SU-DHL-6 (cell line): ENCODE measurements around the gene LYZL6.
"Not testable (repeated sequence)": the region's sequence is repeated elsewhere in the genome, so short reads cannot be mapped to it uniquely, and the experiment has no call there.

Source experiments
- H2AFZ ChIP-seq: fragments of 200-600 bp; sonication (generic); 2 replicates; pipeline ENCODE4 v1.6.1; 2014; ENCODE audit warnings: low read depth, mild to moderate bottlenecking, moderate library complexity, mixed read lengths, antibody characterized with exemption, low read length; ENCODE audit not compliant: severe bottlenecking
- H3F3A ChIP-seq: fragments of 200-600 bp; shearing (Covaris generic); 2 replicates; pipeline ENCODE4 v1.6.0; 2016; ENCODE audit warnings: antibody characterized with exemption, mild to moderate bottlenecking; ENCODE audit not compliant: insufficient read depth
- H3K27ac ChIP-seq: fragments of 200-600 bp; sonication (generic); 2 replicates; pipeline ENCODE4 v1.5.1; 2016; ENCODE audit warnings: low read depth, mild to moderate bottlenecking, low read length, moderate library complexity, mixed read lengths
- H3K27me3 ChIP-seq: fragments of 200-600 bp; sonication (generic), shearing (Covaris generic); 2 replicates; pipeline ENCODE4 v1.6.0; 2014; ENCODE audit warnings: mild to moderate bottlenecking, low read length
- H3K36me3 ChIP-seq: fragments of 200-600 bp; sonication (generic); 2 replicates; pipeline ENCODE4 v1.6.1; 2014; ENCODE audit warnings: mild to moderate bottlenecking, low read length, mixed read lengths
- H3K4me2 ChIP-seq: fragments of 300-600, 200-600 bp; shearing (Covaris generic), sonication (generic); 2 replicates; pipeline ENCODE4 v1.6.0; 2014; ENCODE audit warnings: low read length, low read depth, mild to moderate bottlenecking; ENCODE audit not compliant: poor library complexity, severe bottlenecking
- H3K4me3 ChIP-seq: fragments of 200-600 bp; sonication (generic); 2 replicates; pipeline ENCODE4 v1.5.1; 2014; ENCODE audit warnings: antibody characterized with exemption, low read length, mild to moderate bottlenecking, mixed read lengths; ENCODE audit not compliant: insufficient read depth, poor library complexity, severe bottlenecking
- H3K79me2 ChIP-seq: fragments of 200-600 bp; sonication (generic); 2 replicates; pipeline ENCODE4 v1.6.1; 2014; ENCODE audit warnings: mild to moderate bottlenecking, low read length, moderate library complexity; ENCODE audit not compliant: insufficient read depth
- H3K9ac ChIP-seq: fragments of 200-600 bp; sonication (generic); 2 replicates; pipeline ENCODE4 v1.7.0; 2014; ENCODE audit warnings: mild to moderate bottlenecking, low read length
- H3K9me2 ChIP-seq: fragments of 200-600 bp; sonication (generic); replicated peaks from 2 replicates; pipeline ENCODE4 v1.6.1; 2014; ENCODE audit warnings: low read length; ENCODE audit not compliant: insufficient read depth
- H3K9me3 ChIP-seq: fragments of 200-600 bp; sonication (generic); 2 replicates; pipeline ENCODE4 v1.6.1; 2014; ENCODE audit warnings: low read length, mixed read lengths; ENCODE audit not compliant: insufficient read depth
- H4K20me1 ChIP-seq: fragments of 200-600 bp; sonication (generic); 2 replicates; pipeline ENCODE4 v1.6.1; 2014; ENCODE audit warnings: low read depth, mild to moderate bottlenecking, antibody characterized with exemption, low read length, moderate library complexity, mixed read lengths
- CTCF ChIP-seq: fragments of 200-600 bp; sonication (generic); IDR thresholded peaks from one replicate; pipeline ENCODE4 v1.5.1; 2017; ENCODE audit warnings: antibody characterized with exemption, mild to moderate bottlenecking, low read length, moderate library complexity; ENCODE audit not compliant: insufficient read depth, poor library complexity, severe bottlenecking
- EZH2phosphoT487 ChIP-seq: fragments of 200-600 bp; sonication (generic), shearing (Covaris generic); conservative IDR thresholded peaks from 2 replicates; pipeline ENCODE4 v1.6.1; 2018; ENCODE audit warnings: mild to moderate bottlenecking, antibody characterized with exemption, low read length, moderate library complexity, mixed read lengths

The LYZL6 gene

GRCh38 chr17:35898283-35899070 is 45.0 kb downstream of the LYZL6 start:
- Histone ChIP-seq H3K4me2 (no peak overlapping the region), H3K9me2 (no peaks in the 10 kb centered on the region), H3K9ac (no peak overlapping the region), H3F3A (no peaks in the 10 kb centered on the region), H3K9me3 (no peaks in the 10 kb centered on the region), H4K20me1 (no peaks in the 10 kb centered on the region), H3K27ac (no peak overlapping the region), H3K27me3 (no peaks in the 10 kb centered on the region), H3K79me2 (no peaks in the 10 kb centered on the region), H2AFZ (no peak overlapping the region), H3K36me3 (no peaks in the 10 kb centered on the region), H3K4me3 (no peak overlapping the region)
- TF ChIP-seq EZH2phosphoT487 (no peak), CTCF (no peak)

GRCh38 chr17:35897772-35898171 is 45.7 kb downstream of the LYZL6 start:
- not testable (repeated sequence) for H2AFZ ChIP-seq, H3K27me3 ChIP-seq, H3K4me3 ChIP-seq, H3K9me3 ChIP-seq, H3K36me3 ChIP-seq, H3F3A ChIP-seq, H3K79me2 ChIP-seq, H4K20me1 ChIP-seq, H3K4me2 ChIP-seq, H3K27ac ChIP-seq, H3K9me2 ChIP-seq, H3K9ac ChIP-seq

- no peak overlapping the region for H3K9ac ChIP-seq
Observed at GRCh38 chr17:35895636-35896587, 47.6 kb downstream of the LYZL6 start.

More at GRCh38 chr17:35895636-35896587, 47.6 kb downstream of the LYZL6 start:
- Histone ChIP-seq H4K20me1 (no peaks in the 10 kb centered on the region), H3K27ac (no peak overlapping the region), H3K9me3 (no peaks in the 10 kb centered on the region), H3K9me2 (no peaks in the 10 kb centered on the region), H2AFZ (no peak overlapping the region), H3F3A (no peaks in the 10 kb centered on the region), H3K27me3 (no peaks in the 10 kb centered on the region), H3K36me3 (no peaks in the 10 kb centered on the region), H3K79me2 (no peaks in the 10 kb centered on the region), H3K4me3 (no peak overlapping the region), H3K4me2 (no peak overlapping the region)
- no peak for TF ChIP-seq EZH2phosphoT487
- no peak for TF ChIP-seq CTCF
